H4 (cell line): ENCODE measurements around the gene TRIM40. TPM values are rescaled to one million over a fixed set of nuclear protein-coding genes. Genes with fewer than 3 reads are reported as not detected.

Experiments
- DNase-seq: peaks from one replicate; pipeline ENCODE4 v3.0.0-alpha.2; 2015; ENCODE audit warnings: low spot score
- total RNA-seq: library from RNA; depleted of rRNA; stranded (reverse); fragments of >200 nt; shearing (Covaris generic); gene quantifications from 2 replicates; pipeline ENCODE4 v1.2.3, GENCODE V29; 2014; rRNA removed

Gene TRIM40, protein sequence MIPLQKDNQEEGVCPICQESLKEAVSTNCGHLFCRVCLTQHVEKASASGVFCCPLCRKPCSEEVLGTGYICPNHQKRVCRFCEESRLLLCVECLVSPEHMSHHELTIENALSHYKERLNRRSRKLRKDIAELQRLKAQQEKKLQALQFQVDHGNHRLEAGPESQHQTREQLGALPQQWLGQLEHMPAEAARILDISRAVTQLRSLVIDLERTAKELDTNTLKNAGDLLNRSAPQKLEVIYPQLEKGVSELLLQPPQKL
- not detected in 2 replicates for total RNA-seq

DNA sequence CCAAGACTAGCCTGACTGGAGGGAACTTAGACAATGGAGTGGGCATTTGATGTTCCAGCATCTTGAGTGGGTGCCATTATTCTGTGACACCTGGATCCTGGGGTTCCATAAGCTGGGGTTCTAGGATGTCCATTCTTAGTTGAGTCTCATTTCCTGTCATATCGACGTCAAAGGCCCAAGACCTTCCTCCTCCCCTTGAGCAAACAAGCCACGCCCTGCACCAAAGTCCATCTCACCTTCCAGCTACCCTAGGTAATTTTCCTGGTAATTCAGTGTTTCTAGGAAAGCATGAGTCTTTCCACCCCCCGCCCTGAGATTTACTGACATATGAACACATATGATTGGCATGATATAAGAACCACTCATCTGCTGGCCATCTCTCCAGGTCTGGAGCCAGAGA is at the start of gene TRIM40:
TRIM40 (plus strand) TSS at position 384 of the 400 bp plus-strand sequence. CDS start 897 bp downstream, outside the sequence.
- no peak for DNase-seq

DNA sequence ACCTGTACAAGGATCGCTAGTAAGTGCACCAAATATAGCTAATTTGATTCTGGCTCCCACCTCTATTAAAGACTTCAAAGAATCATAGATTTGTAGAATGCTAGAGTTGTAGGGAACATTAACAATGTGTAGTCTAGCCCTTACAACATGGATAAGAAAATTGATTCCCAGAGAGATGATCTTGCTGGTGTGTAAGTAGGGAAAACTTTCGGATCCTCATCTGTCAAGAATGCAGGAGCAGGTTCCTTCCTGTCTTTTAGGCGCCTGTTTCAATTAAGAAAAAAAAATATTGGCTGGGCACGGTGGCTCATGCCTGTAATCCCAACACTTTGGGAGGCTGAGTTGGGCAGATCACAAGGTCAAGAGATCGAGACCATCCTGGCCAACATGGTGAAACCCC is 48.1 kb upstream of the TRIM40 start:
- DNase-seq: no peak

DNA sequence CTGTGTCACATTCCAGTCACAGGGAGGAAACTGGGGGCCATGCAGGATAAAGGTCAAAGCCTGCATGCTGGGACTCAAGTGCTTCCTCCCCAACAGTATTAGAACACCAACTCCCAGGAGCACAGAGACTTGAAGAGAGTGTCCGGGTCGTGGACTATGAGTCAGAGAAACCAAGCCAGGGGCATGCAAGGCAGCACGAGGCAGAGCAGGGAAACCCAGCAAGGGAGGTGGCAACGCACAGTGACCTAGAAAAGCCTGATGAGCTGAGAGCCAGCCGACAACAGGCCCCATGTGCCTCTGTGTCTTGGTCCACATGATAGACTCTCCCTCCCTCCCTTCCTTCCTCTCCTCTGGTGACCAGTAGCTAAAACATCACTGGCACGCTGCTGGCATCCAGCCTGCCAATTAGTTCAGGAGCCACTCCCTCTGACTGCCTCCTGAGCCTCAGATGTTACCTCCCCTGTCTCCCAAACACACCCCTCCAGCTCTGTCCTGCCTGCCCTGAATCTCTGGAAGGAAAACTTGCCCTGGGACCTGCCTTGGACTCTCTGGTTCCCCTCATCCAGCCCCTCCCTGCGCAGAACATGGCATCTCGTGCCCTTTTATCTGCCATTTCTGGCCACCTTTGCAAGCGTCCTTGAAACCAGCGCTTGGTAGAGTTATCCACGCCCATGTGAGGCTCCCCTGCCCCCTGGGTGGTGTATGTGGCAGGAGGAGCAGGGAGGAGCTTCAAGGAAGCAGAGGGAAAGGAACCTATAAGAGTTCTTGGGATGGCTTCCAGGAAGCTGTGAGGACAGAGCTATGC is 44.2 kb upstream of the TRIM40 start:
- peak; percentile 88 for DNase-seq

DNA sequence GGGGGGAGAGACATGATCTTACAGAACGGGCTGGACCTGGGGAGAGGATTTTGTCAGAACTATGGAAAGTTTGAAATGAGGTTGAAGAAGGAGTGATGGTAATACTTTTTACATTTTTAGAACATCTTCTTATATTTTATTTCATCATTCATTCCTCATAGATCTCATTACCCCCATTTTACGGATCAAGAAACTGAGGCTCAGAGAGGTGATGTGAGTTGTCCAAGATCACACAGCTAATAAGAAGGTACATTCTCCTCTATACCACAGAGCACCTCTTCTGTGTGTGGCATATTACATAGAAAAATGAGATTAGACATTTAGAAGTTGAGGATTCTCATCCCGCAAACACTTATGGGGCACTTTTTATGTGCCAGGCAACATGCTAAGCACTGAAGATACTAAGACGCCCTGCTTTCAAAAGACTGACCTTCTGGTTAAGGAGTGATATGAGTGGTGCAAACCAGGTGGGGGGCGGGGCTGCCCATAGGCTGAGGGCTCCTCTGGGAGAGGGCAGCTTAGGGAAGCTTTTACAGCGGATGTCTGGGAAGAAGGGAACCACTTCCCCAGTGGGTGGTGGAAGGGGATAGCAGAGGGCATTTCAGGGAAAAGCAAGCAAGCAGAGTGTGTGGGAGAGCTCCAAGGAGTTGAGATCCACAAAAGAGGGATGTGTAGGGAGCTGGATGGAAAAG is 42.9 kb upstream of the TRIM40 start:
- no peak for DNase-seq

DNA sequence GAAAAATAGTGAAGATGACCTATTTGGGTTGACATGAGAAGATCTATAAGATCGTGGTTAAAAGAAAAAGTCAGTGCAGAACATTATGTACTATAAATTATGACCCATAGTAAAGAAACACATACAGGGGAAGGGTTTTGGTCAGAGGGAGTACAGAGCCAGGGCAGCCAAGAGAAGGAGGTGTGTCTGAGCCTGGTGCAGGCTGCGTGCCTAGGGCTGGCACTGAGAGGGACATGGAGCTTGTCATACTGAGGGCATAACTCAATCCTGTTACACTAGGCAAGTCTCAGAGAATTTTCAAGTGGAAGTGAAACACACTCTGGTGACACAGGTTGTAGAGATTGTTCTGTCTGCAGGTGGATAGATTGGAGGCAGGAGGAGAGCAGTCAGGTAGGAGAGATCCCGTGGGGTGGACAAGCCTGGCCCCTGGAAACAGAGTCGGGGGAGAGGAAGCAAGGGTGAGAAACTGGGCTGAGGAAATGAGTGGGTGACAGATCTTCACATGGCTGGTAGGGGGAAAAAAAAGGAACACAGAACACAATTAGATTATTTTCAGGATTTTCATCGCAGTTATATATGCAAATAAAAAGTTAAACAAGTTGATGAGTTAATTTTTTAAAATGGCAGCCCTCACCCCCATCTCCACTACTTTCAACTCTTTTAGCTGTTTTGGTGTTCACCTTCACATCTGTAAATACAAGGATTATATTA is 41.8 kb upstream of the TRIM40 start:
- no peak for DNase-seq

DNA sequence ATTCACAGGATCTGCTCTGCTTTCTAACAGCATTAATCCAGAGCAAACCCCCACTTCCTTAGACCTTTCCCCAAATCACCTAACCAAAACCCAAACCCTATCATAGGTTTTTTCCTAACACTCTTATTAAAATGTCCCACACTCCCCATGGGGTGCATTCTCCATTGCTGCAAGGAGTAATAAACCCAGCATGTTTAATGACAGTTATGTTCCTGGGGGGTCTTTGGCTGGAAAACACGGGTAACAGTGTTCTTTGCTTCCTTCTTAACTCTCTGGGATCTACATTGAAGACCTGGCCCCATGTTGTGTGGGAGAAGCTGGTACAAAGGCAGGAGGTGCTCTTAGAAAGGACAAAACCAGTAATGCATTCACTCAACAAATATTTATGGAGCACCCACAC is 39.1 kb upstream of the TRIM40 start:
- DNase-seq: no peak

DNA sequence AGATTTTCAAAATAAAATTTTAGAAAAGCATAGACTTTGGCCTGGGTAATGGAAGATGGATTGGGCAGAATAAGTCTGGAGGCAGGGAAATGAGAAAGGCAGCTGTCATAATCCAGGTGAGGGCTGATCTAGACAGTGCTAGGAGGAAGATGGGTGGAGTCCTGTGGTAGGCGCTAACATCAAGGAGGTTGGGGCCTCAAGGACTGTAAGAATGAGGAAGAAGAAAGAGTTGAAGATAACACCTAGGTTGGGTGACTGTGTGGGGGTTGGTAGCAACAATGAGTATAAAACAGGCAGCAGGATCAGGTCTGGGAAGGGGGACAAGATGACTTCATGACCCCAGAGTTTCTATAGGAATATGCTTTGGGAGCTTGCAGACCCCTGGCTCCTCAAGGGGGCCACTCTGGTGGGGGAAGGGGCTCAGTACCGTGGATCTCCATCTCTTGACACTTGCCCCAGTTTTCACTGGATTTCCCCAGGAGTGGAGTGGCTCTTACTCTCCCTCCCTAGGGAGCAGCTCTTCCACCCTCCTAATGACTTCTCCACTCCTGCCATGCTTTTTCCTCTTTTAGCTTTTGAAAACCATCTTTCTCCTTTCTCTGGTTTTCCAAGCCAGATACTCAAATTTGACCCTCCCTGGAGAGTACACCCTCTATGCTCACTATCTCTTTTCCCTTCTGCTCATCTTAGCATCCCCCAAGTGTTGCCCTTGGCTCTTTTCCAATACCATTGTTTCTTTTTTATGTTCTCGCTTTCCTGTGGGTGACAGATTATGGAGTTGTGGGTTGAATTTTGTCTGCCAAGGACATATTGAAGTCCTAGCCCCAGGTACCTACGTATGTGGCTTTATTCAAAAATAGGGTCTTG is 37.8 kb upstream of the TRIM40 start:
- no peak for DNase-seq

DNA sequence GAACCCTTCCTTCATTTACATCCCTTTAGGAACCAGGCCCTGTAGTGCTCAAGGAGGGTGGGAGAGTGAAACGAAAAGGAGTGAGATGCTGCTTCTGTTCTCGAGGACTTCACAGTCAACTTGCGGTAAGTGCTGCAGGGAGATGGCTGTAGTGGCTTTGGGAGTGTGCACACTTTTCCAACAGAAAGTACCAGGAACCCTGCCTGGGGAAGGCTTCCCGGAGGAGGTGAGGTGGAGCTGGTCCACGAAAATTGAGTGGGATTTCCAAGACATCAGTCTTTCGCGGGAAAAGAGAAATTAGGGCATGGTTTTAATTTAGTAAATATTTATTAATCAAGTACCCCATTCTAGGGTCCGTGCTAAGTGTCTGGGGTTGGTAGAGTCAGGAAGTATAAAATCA is 35.8 kb upstream of the TRIM40 start:
- no peak for DNase-seq

DNA sequence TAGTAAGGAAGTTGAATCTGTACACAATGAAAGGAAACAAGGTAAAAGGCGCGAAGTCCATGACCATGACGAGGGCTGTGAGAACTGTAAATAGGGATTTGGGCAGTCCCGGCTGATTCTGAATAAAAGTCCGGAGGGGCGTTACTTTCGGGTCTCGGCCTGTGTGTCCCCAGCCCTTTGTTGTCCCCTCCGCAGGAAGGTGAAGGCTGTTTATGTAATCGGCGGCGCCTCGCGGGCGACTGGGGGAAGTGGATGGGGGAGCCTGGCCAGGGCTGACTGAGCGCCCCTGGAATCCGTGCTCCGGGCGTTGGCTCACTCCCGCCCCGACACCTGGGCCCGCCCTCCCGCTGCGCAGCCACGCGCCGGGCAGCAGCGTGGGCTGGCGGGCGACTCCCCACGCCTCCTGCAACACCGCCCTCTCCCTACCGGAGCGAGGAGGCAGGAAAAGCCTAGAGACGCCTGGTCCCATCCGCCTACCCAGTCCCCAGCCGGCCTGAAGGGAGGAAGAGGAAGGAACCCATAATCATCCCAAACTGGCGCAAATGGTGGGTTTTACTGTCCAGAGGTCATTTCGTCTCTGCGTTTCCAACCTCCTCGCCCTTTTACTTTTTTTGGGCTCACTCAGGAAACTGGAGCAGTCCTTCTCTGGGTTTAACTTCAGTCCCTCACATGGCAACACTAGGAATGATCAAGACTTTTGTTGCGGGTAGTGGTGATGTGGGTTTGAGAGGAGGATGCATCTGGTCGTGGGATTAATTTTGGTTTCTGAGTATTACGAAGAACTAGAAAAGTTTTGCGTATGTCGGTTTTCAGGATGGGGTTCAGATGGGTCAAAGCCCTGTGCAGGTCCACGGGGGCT is 35.1 kb upstream of the TRIM40 start:
- no peak for DNase-seq

DNA sequence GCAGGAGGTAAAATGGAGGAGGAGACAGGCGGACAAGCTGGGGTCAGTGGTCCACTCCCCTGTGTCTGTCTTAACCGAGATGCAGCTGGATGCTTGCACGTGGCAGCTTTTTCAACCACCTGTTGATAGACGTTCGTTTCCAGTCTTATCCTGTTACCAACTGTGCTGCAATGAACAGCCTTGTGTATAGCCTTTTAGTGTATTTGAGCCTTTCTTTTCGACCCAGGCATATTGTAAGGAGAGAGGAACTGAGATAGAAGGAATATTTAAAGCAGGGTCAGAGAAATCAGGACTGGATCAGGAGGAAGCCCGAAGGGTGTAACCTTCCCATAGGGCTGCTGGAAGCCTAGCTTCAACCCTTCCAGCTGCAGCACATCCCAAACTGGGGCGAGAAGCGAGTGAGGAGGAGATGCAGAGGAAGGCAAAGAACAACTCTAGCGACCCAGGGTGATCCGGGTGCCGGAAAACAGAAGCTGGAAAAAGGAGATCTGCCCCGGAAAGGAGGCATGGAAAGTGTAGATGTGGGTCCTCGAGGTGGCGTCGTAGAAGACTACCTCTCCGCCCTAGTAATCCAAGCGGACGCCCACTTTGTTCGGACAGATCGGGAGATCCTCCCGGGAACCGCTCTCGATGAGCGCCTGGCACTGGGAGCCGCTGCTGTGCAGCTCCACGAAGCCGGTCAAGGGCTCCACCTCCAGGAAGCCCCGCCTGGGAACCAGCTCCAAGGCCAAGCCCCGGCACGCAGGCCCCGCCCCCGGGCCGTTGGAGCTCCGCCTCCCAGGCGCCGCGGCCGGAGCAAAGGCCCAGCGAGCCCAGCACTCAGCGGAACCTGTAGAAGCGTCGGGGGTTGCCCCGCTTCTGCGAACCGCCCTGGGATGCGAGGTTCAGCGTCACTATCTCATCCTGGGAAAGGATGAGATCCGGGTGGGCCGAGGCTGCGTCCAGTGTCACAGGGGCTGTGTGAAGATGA is 34.2 kb upstream of the TRIM40 start:
- peak; percentile 78 for DNase-seq

DNA sequence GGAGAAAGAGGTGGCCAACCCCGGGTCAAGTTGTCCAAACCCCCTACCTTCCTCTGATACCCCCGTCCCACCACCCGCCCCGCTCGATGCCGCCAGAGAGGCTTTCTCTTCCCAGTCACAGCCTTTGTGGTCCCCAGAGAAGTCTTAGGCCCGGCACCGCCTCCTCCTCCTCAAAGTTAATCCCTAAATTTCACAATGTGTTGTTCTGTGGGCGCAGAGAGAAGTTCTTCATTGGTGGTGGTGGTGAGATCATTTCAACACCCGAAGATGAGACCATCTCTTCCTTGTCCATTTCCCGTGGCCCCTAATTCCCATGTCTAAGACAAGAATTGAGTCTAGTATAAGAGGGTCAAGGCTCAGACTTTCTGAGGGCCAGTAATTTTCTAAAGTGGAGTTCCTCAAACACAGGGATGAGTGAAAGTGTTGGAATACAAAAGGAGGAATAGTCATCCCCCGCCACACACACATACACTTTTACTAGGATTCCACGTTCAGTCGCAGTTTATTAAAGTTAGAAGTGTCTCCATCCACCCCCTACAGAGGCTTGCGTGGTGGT is 33.4 kb upstream of the TRIM40 start:
- peak; percentile 27 for DNase-seq

DNA sequence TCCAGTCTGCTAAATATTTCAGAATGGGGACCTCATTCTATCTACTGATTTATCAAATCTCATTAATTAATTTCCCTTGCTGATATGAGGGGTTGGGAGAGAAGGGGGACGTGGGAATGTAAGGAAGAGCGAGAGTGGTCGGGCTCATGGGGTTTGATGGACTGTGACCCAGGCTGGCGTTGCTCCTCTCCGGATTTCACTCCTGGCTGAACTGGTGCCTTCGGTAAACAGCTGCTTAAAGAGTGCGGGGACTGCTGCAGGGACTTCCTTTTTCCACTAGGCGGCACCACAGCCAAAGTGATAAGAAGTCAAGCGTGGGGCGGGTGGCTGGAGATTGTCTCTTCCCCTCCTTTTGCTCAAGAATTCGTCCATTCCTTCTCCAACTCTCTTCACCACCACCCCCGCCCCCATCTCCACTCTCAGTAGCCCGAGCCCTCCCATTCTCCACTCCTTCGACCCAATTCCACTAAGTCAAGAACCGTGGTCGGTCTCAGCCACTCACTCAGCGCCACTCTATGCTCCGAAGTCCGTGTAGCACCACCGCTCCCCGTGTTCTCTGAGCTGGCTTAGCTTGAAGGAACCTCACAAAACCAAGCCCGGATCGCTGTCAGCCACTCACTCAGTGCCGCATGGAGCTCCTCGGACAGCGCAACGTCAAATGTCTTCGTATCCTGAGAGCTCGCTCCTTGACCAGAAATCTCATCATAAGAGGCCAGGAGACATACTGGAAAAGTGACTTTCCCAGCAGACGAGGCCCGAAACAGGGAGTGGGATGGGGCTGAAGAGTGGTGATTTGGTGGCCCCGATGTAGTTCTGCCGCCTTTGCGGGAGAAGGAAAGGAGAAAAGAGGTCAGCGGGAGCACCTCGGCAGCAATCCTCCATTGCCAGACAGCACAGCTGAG is 32.7 kb upstream of the TRIM40 start:
- peak; percentile 78 for DNase-seq

DNA sequence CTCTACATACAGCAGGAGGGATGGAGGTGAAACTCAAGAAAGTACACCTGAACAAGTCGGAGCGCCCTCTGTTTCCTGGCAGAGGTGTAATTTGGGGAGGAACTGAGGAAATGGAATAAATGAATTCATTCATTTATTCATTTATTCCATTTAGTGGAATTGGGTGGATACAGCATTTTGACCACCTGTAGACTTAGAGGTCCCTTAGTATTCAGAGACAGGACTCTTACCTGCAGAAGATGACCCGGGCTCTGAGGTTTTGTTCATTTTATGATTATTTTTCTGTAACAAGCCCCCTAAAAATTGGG is 32.1 kb upstream of the TRIM40 start:
- no peak for DNase-seq

DNA sequence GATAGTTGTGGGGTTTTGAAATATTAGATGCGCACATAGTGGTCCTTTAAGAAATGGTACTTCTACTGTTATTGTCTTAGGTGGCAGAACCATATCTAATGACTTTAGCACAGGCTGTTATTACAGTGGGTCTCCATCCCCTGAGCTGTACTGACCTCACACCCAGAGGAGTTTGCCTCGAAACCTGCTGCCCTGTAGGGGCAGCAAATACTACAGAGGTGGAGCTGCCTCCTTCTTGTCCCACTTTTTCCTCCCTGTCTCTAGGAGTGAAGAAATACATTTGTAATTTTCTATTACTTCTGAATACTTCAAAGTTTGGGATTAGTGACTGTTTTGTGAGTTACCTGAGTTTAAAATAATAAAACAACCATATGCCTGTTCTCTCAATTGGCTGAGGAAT is 31.3 kb upstream of the TRIM40 start:
- DNase-seq: no peak

DNA sequence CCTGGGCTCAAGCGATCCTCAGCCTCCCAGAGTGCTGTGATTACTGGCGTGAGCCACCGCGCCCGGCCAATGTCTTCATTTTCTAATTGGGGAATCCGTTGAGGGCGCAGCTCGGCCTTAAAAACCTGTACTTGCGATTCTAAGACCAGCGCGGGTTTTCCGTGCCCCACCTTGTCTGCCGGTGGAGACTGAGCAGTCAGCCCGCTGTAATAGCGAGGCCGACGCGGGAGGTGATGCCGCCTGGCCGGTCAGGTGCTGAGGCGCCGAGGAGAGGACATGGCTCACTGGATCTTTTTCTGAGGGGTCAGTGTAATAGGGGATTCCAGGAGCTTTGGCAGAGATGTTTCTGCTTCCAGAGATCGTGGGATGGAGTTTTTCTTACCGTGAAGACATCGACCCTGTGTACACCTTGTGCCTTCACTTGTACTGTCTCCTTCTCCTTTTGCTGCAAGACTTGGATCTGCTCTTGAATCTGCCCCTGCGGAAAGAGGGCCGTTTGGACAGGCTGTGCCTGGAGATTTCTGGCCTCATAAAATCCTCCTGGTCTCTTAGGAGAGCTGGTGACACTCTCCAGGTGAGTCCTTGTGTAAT is 24.6 kb upstream of the TRIM40 start:
- DNase-seq: no peak

DNA sequence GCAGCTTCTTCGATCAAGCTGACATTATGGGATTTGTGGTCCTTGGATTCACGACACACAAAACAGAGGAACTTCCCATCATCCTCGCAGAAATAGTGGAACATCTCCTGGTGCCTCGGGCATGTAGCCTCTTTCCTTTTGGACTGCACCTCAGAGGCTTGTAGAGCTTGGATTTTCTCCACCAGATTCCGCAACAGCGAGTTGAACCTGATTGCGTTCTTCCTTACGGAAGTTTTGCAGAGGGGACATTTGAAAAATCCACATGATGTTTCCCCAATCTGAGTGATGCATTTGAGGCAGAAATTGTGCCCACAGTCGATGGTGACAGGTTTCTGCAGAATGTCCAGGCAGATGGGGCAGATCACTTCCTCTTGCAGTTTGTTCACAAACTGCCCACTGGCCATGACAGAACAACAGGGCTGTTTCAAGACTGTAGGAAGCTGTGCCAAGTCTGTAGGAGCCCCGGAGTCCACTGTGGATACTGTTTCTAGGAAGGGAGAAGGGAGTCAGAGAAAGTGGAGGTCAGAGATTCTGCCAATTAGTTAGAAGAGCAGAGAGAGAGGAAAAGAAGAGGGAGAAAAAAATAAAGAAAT is 23.4 kb upstream of the TRIM40 start:
- no peak for DNase-seq
